NCI-H1930 (cell line): ENCODE results near the gene C12orf43.

Experiments
- DNase-seq, 2 experiments: peaks; one replicate each; lab custom pipeline; 2025; lab: John Stamatoyannopoulos, UW

C12orf43 gene

GRCh38 chr12:120999191-121000120, 16.8 kb downstream of the C12orf43 start:
- no peak for DNase-seq

DNA sequence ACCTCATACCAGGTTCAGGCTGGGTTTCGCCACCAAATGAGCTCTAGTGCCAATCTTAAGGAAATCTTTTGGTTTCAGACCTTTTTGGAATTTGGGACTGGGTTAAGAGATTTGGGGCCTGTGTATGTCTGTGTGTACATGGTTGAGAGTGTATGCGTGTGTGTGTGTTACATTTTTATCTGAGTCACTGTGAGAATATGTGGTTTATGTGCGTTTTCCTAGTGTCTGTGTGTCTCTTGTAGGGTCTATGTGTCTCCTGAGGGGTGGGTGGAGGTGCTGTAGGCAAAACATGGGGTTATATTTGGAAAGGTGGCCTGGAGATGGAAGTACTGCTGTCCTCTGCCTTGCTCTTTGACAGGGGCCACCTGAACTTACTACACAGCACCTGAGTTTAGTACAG, 17.9 kb downstream of the C12orf43 start:
- no peak for DNase-seq

DNA sequence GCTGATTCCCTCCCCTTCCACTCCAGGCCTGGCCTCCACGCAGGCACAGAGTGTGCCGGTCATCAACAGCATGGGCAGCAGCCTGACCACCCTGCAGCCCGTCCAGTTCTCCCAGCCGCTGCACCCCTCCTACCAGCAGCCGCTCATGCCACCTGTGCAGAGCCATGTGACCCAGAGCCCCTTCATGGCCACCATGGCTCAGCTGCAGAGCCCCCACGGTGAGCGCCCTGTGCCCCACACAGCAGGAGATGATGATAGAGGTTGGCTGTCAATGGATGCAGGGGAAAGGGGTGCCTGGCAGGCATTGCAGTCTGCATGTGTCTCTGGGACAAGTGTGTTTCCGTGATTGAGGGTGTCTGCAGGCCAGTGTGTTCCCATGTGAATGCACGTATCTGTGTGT, 18.8 kb downstream of the C12orf43 start:
- DNase-seq: no peak

DNA sequence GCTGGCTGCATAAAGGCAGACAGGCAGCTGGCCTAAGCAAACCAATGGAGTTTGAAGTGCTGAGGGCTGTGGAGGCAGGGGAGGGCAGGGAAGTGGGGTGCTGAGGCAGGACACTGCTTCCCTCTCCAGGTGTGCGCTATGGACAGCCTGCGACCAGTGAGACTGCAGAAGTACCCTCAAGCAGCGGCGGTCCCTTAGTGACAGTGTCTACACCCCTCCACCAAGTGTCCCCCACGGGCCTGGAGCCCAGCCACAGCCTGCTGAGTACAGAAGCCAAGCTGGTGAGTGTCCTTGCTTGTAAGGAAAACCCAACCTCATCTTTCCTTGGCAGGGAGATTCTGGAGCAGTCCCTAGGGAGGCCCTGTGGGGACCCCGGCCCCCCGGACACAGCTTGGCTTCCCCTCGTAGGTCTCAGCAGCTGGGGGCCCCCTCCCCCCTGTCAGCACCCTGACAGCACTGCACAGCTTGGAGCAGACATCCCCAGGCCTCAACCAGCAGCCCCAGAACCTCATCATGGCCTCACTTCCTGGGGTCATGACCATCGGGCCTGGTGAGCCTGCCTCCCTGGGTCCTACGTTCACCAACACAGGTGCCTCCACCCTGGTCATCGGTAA, 20.0 kb downstream of the C12orf43 start:
- DNase-seq: no peak

DNA sequence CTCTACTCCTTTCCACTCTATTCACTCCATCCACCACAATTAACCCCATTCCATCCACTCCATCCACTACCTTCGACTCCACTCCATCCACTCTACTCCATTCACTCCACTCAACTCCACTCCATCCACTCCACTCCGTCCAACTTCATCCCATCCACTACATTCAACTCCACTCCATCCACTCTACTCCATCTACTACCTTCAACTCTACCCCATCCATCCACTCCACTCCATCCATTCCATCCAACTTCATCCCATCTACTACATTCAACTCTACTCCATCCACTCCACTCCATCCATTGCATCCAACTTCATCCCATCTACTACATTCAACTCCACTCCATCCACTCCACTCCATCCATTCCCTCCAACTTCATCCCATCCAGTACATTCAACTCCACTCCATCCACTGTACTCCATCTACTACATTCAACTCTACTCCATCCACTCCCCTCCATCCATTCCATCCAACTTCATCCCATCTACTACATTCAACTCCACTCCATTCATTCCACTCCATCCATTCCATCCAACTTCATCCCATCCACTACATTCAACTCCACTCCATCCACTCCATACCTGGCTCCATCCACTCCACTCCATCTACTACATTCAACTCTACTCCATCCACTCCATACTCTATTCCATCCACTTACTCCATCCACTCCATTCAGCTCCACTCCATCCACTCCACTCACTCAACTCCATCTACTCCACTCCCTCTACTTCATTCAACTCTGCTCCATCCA, 21.5 kb downstream of the C12orf43 start:
- DNase-seq: no peak

- DNase-seq: no peak
These were observed 22.2 kb downstream of the C12orf43 start for GRCh38 chr12:120994059-120994458.

DNA sequence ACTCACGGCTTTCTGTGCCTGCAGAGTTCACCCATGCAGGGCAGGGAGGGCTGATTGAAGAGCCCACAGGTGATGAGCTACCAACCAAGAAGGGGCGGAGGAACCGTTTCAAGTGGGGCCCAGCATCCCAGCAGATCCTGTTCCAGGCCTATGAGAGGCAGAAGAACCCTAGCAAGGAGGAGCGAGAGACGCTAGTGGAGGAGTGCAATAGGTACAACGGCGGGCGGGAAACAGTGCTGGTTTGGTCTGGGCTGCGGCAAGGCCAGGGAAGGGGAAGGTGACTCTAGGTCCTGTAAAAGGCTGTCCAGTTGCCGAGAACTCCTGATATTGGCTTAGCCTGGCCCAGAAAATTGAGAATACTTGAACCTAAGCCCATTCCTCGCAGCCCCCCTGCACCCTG, 22.8 kb downstream of the C12orf43 start:
- no peak for DNase-seq

- no peak for DNase-seq
These were observed 23.3 kb downstream of the C12orf43 start for GRCh38 chr12:120992989-120993388.

GRCh38 chr12:120991965-120992364, 24.3 kb downstream of the C12orf43 start:
- DNase-seq: no peak

GRCh38 chr12:120990487-120991055, 25.7 kb downstream of the C12orf43 start:
- no peak for DNase-seq

DNA sequence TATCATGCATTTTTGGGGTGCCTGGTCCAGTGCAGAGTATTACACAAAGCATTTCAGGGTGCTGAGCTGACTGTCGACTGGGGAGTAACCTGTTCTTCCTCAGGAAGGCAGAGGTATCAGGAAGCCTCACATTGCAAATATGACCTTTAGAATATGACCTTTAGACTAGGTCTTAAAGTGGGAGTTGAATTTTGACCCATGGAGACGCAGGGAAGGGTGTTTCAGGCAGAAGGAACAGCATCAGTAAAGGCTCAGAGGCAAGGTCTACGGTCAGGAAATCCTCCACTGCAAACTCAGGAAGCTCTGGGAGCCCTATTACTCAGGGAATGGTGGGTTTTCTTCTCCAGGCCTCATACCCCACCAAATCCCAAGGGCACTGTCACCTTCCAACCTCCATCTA, 26.6 kb downstream of the C12orf43 start:
- DNase-seq: no peak

DNA sequence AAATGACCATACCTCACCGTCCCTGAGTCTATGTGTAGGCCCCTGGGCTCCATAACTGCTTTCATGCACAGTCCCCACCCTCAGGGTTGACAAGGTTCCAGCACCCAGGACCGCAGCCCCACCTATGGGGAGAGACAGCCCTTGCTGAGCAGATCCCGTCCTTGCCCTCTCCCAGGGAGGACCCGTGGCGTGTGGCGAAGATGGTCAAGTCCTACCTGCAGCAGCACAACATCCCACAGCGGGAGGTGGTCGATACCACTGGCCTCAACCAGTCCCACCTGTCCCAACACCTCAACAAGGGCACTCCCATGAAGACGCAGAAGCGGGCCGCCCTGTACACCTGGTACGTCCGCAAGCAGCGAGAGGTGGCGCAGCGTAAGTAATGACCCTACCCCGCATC, 27.6 kb downstream of the C12orf43 start:
- DNase-seq: no peak

GRCh38 chr12:120988234-120988633, 28.1 kb downstream of the C12orf43 start:
- no peak for DNase-seq

DNA sequence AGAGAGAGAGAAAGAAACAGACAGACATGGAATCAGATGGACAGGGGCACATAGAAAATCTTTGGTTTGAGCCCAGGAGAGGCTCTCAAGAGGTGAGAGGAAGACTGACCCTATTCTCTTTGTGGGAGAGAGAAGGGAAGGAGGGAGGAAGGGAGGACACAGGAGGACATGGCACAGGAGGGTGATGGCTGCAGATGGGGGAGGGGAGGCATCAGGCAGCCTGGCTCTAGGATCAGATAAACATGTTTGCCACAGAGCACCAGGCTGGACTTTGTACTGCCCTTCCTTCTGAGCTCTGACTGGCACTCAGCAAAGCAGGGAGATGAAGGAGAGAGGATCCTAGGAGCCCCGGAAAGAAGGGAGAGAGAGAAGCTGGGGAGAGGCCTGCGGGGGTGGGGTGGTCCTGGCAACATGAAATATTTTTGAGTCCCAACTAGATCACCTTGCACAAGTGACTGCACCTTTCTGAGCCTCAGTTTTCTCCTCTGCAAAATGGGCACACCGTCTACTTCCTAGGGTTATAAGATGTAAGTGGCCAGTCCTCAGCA, 31.9 kb downstream of the C12orf43 start:
- no peak for DNase-seq

DNA sequence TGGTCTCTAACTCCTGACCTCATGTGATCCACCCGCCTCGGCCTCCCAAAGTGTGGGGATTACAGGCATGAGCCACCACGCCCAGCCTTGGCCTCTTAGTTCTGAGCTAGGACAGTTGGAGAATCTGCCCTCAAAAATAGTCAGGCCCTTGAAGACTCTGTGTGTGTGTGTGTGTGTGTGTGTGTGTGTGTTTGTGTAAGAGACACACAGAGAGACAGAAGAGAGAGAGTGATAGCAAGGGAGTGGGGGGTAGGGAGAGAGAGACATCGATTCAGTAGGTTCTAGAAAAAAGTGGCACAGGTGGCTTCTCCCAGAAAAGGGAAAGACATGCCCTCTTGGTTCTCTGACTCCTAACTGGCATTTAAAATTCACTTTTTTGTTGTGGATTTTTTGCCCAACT, 32.5 kb downstream of the C12orf43 start:
- no peak for DNase-seq

DNA sequence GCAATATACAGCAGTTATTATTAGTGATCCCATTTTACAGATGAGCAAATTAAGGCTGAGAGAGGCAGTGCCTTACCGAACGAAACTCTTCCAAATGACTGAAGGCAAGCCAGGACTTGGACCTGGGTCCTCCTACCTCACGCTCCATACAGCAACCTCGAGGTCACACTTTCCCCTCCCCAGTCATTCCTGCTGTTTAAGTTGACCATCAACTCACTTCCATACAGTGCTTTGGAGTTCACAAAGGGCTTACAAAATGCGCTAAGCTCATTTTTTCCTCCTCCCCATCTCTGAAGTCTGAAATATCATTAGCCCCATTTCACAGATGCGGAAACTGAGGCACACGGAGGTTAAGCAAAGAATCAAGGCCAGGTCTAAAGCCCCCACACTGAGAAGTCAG, 33.6 kb downstream of the C12orf43 start:
- no peak for DNase-seq

DNA sequence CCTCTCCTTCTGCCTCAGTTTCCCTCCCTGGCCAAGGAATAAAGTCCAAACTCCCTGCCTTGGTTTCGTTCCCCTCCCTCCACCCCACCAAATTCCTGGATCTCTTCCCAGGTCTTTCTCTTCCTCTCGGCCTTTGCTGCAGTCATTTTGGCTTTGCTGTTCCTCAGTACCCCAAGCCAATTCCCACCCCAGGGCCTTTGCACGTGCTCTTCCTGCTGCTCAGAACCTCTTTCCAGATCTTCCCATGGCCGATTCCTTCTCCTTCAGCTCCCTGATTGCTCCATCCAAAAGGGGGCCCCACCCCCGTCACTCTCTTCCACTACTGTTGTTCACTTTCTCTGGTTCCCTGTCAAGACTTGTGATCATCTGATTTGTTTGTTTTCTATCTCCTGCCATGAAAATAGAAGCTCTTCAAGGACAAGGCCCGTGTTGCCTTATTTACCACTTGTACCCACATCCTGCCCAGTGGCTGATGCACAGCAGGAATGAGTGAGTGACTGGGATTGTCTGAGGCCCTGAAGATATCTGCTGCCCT, 34.8 kb downstream of the C12orf43 start:
- DNase-seq: no peak

GRCh38 chr12:120980800-120981368, 35.4 kb downstream of the C12orf43 start:
- no peak for DNase-seq

DNA sequence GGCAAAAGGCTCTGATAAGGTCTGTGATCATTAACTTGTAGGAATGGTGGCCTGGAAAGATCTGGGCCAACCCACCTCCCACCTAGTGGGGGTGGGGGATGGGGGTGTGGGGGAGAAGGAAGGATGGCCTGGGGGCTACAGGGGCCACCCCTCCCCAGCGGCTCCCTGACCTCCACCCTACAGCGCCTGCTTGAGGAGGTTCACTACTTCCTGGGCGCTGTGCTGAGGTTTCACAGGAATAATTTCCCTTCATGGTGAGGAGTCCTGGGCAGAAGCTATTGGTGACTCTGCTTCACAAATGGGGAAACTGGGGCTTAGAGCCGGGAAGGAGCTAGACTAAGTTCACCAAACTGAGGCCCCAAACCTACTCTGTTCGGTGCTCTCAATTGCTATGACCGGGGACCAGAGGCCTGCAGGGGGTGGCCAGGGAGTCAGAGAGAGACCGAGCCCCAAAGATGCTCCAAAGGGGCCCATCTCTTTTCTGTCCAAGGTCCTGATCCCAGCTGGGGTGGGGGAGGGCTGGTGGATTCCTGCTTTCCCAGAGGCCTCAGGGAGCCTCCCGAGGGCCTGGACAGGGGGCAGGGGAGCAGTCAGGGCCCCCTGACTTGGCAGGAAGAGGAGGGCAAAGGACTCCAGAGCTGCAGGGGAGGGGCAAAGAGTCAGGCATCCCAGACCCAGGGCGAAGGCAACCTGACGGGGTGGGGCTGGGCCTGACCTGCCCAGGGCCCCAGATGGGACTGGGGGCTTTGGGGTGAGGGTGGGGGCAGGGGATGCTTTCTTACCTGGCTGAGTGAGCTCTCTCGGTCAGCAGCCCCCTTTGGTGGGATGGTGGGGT, 36.2 kb downstream of the C12orf43 start:
- no peak for DNase-seq

GRCh38 chr12:120979220-120979861, 36.9 kb downstream of the C12orf43 start:
- DNase-seq: no peak
